Stimulated activated CD8-positive, alpha-beta memory T cell treated with anti-CD3 and anti-CD28 coated beads, Interleukin-7, amount 100 ng/mL, for 1 hour (primary cell): ENCODE results near the gene DGKQ.
"Not testable (repeated sequence)": the region's sequence is repeated elsewhere in the genome, so short reads cannot be mapped to it uniquely, and the experiment has no call there.

Experiments used
- DNase-seq, 2 donors: peaks; one replicate each; pipeline ENCODE4 v3.0.0-alpha.2; 2020; ENCODE audit warnings: low read depth in 2 of 2

Gene DGKQ

DNA sequence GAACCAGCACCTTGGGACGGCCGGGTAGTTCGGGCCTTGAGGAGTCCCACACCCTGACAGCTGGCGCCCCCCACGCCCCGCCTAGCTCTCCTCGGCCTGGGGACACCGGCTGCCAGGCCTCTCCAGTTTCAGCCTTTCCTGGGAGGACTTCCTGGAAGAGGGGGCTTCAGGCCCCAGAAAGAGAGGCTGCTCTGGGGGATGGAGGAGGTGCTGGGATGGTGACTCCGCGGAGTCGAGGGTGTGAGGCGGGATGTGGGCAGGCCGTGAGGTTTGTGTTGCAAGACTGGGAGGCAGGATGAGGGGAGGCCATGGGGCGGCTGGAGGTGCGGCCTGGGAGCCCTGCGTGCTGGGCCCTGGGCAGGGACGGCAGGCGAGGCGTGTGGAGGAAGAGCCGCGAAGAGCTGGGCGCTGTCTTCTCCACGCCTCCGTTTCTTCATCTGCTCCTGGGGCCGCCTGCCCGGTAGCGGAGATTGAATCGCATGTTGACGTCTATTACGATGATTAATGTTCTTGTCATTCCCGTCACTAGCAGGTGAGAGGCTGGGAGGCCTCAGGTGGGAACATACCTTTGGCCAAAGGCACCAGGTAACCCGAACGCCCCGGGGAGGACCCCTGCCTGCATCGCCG is 37.1 kb upstream of the DGKQ start:
- peak; percentile 33 to 34 for DNase-seq

DNA sequence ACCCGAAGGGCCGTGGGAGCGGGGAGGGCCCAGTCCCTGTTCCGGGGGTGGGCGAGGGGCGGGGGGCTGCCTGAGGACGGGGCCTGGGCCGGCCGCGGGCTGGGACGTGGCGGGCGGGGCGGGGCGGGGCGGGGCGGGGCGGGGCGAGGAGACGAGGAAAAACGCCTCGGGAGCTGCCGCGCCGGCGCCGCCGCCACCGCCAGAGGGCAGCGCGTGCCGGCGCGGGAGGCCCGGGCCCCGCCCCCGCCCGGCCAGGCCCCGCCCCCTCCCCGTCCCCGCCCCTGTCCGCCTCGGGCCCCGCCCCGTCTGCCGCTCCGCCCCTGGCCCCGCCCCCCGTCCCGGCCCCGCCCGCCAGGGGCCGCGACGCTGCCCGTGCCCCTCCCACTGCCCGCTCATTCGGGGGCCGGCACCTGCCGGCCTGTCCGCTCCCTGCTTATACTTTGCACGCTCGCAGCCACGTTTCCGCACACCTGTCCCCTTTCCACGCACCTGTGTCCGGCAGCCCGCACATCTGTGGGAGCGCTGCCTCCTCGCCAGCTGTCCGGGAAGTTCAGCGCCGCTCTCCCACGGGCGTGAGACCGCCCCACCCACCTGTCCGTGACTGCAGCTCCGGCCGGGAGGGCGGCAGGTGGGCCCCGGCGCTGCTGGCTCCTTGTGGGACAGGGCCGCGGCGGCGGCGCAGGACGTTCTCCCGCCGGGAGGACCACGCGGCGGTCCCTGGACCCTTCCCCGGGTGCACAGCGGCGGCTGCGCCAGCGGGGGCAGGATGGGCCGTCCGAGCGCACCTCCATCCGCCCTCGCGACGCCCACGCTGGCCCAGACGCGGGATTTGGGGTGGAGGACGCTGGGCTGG is 36.4 kb upstream of the DGKQ start:
- DNase-seq = peak; percentile 48 to 60

DNA sequence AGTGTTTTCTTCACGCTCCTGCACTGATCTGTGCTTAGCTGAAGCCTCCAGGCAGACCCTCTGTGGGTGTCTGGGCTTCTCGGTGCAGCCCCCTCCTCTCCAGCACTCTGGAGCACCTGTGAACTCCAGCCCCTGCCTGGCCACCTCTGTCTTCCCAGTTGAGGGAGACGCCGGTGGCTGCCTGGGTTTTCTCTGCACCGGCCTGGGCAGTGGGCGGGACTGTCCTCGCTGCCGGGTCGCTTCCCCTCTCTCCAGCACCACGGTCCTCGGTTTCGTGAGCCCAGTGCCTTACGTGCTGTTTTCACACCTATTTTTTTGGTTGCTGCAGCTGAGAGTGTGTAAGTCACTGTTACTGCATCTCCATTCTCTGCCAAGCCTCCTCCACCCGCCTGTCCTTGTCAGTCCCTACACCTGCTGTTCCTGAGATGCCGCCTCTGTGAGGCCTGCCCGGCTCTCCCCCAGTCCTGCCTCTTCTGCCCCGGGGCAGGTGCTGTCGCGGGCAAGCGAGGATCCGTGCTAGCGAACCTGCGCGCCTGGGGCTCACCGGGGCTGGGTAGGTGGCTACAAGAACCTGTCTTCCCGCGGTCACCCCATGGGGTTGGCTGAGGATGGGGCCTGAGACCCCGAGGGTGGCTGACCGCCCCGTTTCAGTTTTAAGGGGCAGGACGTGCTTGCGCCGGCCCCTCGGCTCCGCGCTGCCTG is 35.6 kb upstream of the DGKQ start:
- DNase-seq = peak in 1 of 2 donors; percentile 11

DNA sequence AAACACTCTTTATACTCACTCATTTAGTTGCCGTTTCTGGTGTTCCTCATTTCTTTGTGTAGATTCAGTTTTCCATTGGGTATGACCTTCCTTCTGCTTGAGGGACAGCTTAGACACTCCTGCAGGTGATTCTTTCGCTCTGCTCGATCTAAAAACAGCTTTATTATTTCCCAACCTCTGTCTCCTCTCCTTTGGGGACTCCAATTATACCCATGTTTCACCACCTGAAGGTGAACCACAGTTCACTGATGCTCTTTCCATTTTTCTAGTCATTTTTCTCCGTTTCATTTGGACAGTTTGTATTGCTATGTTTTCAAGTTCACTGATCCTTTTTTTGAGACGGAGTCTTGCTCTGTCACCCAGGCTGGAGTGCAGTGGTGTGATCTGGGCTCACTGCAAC is 33.5 kb upstream of the DGKQ start:
- DNase-seq = no peak

DNA sequence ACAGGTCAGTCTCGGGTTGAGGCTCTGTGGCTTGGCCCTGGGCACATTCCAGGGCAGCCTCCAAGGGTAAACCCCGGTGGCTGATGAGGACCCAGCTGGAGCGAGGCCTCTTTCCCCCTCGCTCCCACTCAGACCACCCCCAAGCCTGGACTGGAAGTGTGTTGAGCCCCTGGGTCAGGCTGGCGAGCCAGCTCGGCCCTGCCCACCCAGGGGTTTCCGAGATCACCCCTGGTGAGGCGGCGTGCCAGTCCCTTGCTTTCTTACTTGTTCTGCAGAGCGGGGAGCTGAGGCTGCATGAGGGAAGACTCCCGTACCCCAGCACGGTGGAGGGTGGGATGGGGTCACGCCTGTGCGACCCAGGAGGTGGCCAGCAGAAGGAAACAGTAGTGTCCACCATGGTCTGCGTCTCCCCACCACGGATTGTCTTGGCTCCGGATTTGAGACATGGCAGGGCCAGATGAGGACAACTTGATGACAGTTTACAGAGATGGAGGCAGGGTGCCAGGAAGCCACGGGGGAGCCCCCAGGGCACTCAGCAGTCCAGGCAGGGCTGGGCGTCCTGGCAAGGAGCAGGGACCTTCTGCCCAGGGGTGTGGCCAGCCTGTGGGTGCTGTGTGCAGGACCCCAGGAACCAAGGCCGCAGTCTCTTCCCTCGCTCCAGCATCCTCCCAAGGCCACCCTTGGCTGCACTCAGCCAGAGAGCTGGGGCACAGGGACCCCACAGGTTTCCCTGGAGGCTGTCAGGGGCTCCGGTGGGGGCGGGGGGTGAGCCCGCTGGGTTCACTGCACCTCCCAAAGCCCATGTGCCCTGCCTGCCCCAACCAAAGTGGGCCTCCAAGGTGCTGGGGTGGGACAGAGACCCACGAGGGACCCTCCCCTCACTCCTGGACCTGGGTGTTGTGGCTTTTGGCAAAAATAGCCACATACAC is 31.5 kb upstream of the DGKQ start:
- DNase-seq = no peak

DNA sequence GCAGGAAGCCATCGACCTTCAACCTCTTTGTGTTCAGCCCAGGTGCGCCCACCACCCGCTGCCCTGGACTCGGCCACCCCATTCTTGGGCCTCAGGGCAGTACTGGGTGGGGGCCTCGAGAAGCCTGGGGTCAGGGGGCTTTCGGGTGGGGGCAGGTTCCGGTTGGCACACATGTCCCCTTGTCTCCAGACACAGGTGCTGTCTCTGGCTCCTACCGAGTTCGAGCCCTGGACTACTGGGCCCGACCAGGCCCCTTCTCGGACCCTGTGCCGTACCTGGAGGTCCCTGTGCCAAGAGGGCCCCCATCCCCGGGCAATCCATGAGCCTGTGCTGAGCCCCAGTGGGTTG is 30.7 kb upstream of the DGKQ start:
- no peak for DNase-seq

DNA sequence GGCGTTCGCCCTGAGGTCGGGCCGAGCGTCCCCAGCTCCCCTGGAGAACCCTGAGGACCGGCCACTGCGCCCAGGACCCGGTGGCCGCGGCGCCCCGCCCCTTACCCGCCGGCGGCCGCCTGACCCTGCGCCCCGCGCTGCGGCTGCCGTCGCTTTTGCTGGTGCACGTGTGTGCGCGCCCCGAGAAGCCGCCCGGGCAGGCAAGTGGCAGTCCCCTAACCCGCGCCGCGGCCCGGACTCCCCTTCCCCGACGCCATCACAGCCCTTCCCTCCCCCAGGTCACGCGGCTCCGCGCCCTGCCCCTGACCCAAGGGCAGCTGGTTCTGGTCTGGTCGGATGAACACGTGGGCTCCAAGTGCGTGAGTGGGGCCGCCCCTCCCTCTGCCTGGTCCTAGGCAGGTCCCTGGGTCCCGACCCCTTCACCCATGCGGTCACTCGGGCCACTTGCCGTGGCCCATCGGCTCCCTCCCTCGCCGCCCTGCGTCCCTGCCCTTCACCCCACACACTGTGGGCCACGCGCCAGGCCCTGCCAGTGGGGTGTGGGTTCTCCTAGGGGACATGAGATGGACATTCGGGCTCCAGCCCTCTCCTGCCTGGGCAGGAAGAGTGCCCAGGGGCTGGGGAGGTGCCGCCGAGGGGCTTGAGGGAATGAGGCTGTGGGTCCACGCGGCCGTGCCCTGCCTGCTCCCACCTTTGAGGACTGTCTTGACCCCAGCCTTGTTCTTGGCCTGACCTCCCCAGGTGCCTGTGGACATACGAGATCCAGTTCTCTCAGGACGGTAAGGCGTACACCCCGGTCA is 30.1 kb upstream of the DGKQ start:
- DNase-seq = no peak

DNA sequence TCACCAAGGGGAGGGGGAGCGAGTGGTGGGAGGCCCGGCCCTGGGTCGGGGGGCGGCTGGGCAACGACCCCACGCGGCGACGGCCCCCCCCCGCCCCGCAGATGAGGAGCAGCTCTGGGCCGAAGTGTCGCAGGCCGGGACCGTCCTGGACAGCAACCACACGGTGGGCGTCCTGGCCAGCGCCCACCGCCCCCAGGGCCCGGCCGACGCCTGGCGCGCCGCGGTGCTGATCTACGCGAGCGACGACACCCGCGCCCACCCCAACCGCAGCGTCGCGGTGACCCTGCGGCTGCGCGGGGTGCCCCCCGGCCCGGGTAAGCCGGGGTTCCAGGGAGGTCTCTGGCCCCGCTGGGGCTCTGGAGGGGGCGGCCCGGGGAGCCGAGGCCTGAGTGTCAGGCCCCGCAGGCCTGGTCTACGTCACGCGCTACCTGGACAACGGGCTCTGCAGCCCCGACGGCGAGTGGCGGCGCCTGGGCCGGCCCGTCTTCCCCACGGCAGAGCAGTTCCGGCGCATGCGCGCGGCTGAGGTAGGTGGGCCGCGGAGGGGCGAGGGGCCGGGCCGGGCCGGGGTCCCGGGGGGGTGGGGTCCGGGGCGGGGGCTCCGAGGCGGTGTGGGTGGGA is 29.4 kb upstream of the DGKQ start:
- DNase-seq = no peak

DNA sequence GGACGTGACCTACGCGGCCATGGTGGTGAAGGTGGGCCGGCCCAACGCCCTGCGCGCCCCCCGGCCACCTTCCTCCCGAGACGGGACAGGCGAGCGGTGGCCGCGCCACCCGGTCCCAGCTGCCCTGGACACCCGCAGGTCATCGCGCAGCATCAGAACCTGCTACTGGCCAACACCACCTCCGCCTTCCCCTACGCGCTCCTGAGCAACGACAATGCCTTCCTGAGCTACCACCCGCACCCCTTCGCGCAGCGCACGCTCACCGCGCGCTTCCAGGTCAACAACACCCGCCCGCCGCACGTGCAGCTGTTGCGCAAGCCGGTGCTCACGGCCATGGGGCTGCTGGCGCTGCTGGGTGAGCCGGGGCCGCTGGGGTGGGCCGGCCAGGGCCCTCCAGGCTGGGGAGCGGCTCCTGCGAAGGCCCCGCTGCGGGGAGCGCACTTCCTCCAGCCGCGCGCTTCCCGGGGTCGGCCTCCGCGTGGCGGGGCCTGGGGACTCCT is 28.8 kb upstream of the DGKQ start:
- DNase-seq = no peak

DNA sequence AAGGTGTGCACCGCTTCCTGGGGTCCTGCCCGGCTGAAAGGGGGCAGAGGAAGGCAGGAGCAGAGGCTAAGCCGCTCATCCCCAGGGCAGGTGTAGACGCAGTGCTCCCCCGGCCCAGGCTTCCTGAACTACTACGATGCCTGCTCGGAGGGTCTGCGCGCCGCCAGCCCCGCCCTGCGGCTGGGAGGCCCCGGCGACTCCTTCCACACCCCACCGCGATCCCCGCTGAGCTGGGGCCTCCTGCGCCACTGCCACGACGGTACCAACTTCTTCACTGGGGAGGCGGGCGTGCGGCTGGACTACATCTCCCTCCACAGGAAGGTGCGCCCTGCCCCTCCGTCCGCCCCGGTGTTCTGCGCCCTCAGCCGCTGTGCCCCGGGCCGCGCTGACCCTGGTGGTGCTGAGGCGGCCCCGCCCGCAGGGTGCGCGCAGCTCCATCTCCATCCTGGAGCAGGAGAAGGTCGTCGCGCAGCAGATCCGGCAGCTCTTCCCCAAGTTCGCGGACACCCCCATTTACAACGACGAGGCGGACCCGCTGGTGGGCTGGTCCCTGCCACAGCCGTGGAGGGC is 28.3 kb upstream of the DGKQ start:
- no peak for DNase-seq

DNA sequence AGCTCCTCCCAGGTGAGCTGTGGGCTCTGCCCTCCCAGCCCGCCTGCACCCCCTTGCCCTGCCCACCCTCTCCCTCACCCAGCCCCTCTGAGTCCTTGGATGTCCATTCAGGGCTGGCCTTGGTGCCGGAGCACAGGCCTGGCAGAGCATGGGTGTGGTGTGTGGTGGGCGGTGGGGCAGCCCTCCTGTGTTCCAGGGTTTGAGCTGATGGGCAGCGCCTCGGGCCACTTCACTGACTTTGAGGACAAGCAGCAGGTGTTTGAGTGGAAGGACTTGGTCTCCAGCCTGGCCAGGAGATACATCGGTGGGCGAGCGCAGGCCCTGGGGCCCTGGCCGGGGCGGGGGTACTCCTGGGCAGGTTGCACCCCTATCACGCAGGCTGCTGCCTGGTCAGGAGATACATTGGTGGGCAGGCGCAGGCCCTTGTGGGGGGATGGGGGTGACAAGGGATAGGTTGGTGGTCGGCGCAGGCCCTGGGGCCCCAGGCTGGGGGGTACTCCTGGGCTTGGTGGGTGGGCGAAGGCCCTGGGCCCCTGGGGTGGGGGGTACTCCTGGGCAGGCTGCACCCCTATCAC is 27.4 kb upstream of the DGKQ start:
- DNase-seq = no peak

DNA sequence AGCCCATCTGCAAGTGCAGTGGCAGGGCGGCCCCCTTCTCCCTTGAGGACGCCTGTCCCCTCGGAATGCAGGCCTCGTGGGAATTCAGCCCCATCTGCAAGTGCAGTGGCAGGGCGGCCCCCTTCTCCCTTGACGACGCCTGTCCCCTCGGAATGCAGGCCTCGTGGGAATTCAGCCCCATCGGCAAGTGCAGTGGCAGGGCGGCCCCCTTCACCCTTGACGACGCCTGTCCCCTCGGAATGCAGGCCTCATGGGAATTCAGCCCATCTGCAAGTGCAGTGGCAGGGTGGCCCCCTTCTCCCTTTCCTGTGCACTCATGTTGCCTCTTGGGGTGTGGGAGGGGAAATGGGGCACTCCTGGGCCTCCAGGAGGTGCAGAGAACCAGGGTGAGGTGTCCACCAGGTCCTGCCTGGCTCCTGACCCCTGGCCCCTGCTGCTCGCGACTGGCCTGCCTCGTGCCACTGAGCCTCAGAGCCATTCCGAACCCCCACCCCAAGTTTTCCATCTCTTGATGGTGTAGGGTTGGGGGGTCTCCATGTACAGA is 26.6 kb upstream of the DGKQ start:
- no peak for DNase-seq

DNA sequence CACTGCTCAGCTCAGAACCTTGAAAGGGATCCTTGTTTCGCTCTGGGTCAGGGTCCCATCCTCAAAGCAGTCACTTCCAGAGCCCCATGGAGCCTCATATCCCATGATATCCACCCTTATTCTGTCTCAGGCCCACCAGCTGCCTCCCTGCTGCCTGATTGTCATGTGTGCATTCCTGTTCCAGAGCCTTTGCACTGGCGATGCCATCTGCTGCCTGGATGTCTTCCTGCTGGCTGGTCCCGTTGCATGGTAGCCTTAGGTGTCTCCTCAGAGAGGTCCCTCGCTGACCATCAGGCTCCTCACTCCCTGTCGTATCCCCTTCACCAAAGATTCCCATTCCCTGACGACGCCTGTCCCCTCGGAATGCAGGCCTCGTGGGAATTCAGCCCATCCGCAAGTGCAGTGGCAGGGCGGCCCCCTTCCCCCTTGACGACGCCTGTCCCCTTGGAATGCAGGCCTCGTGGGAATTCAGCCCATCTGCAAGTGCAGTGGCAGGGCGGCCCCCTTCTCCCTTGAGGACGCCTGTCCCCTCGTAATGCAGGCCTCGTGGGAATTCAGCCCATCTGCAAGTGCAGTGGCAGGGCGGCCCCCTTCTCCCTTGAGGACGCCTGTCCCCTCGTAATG is 26.0 kb upstream of the DGKQ start:
- not testable (repeated sequence) for DNase-seq

DNA sequence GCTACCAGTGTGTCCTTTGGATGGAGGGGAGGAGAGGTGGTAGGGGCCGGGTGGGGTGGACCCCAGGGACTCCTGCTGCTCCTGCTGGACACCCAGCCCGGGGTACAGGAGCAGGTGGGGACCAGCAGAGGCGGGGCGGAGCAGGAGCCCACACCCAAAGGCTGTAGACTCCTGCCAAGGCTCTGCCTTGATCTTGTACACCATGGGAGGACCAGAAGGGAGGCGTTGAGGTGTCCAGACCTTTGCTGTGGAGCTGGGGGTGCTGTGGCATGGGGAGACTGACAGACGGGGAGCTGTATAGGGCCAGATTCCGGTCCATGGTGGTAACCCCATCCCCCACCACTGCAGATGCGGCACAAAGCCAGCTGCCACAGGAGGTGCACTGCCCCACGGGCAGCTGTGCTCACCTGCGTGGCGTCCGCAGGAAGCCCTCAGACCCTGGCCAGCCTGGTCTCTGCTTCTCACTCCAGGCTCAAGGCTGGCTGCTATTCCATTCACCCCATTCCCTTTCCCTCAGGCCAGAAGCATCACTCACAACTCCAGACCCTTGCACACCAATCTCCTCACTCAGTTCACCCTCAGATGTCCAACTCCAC is 24.8 kb upstream of the DGKQ start:
- DNase-seq = no peak

DNA sequence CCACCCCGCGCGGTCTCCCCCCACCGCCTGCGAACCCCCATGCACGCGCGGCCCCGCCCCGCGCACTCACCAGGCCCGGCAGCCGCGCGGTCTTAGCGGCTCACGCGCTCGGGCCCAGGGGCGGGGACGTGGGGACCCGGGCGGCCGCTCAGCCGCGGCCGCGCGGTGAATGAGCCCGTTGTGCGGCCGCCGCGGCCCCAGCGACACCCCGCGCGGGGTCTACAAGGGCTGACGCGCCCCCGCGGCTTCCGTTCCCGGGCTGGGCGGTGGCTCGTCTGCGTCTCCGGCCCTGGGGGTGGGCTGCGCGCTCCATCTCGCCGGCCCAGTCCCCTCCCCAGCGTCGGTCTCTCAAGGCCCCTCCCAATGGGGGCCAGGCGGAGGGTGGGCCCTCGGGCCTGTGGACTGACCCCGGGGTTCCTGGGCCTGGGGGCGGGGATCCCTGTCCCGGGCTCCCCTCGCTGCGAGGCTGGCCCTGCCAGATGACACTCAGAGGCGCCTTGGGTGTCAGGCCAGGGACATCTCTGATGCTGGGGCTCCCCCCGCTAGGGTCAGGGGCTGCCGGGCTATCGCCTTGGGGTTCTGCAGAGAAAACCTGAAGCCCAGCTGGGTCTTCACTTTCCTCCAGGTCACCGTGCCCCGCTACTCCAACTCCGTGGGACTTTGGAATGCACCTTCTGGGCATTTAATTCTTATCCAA is 24.2 kb upstream of the DGKQ start:
- no peak for DNase-seq

DNA sequence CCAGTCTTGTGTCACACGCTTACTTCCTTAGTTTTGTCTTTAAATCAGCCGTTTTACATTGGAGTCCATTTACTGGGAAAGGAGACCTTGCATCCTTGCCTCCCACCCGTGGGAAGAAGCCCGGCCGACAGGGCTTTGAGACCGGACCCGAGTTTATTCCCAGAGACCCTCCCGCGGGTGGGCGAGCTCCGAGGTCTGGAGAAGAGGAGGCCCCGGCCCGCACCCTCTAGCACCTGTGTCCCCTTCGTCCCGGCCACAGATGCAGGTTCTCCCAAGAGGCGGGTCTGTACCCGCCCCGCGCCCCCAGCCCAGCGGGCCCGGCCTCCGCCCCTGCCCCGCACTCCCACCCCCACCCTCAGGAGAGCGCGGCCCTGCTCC is 23.6 kb upstream of the DGKQ start:
- no peak for DNase-seq

DNA sequence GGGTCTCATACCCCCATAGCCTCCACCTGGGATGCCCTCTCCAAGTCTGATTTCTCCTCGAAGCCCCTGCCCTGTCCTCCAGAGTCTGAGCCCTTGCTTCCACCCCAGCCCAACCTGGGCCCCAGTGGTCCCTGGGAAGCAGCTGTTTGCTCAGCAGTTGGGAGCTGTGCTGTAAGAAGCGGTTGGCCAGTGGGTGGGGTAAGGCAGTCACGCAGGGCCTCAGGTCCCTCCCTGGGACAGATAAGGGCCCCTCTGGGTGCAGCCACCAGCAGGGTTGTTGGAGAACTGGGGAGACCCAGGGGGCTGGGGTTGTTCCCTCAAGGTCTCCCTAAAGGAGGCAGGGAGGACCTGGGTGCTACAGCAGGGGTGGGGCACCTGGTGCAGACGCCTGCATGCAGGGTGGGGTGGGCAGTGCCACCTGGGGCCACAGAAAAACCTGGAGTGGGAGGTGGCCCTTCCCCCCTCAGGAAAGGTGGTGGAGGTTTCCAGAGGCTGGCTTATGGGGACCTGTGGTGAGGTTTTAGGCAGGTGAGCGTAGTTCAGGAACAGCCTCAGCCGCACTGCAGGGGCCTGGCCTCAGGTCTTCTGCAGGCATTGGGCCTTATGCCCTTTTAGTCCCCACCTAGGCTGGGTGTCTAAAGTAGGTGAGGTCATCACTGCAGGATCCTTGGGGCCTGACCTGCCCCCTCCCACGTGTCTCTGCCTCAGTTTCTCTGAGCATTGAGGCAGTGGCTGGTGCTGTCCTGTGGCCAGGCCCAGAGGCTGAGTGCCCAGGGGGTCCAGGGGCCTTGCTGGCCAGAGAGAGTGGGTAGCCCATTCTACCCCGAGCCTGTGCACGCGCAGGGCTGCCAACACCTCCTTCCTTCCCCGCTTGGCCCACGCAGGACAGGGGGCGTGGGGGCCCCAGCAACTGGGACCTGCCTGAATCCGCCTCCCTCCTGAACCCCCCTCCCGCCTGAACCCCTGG is 22.9 kb upstream of the DGKQ start:
- DNase-seq = no peak
